Measurements from ENCODE around the gene CRYZL1. TPM values are rescaled to one million over a fixed set of nuclear protein-coding genes. Genes with fewer than 3 reads are reported as not detected.
"Not testable (repeated sequence)": the region's sequence is repeated elsewhere in the genome, so short reads cannot be mapped to it uniquely, and the experiment has no call there.

The CRYZL1 gene
- total RNA-seq, 4 donors from 2014 or later, result 12.8 to 34.2 (median 15.0) TPM

- DNase-seq (ENCODE audit: low spot score in 2 of 2), result no peak
- WGBS, 2 donors, result 92% methylated on average over 2 of the region's 2 CpGs
- intact Hi-C loops (cut with DNase I; ENCODE audit: low total_unique reads), result no loop called here
- no peak overlapping the region for H3K4me3 ChIP-seq (ENCODE audit: low read depth, poor library complexity, severe bottlenecking)
- no peak for TF ChIP-seq CTCF (IDR thresholded peaks at IDR 0.05)
- TF ChIP-seq POLR2A (IDR thresholded peaks at IDR 0.05), result no peak
Observed at GRCh38 chr21:33578214-33578613, 63.3 kb downstream of the CRYZL1 start.

GRCh38 chr21:33576741-33577141 is 64.8 kb downstream of the CRYZL1 start:
- H3K4me3 ChIP-seq (ENCODE audit: low read depth, poor library complexity, severe bottlenecking); DNase-seq (ENCODE audit: low spot score in 2 of 2); intact Hi-C loops (cut with DNase I; ENCODE audit: low total_unique reads): not testable (repeated sequence)
- WGBS, 2 donors, result 46 to 60% methylated on average over 2 of the region's 2 CpGs

- no peak overlapping the region for H3K4me3 ChIP-seq (ENCODE audit: low read depth, poor library complexity, severe bottlenecking)
- no peak for DNase-seq (ENCODE audit: low spot score in 2 of 2)
- intact Hi-C loops (cut with DNase I; ENCODE audit: low total_unique reads), result no loop called here
- no peak for TF ChIP-seq POLR2A (IDR thresholded peaks at IDR 0.05)
- no peak for TF ChIP-seq CTCF (IDR thresholded peaks at IDR 0.05)
- WGBS, 2 donors, result 56 to 60% methylated on average over 3 of the region's 3 CpGs
Observed at GRCh38 chr21:33572350-33572749, 69.2 kb downstream of the CRYZL1 start.

- no peak for TF ChIP-seq POLR2A (IDR thresholded peaks at IDR 0.05)
- no peak for TF ChIP-seq CTCF (IDR thresholded peaks at IDR 0.05)
- intact Hi-C loops (cut with DNase I; ENCODE audit: low total_unique reads), result no loop called here
- DNase-seq (ENCODE audit: low spot score in 2 of 2), result no peak
- no peak overlapping the region for H3K4me3 ChIP-seq (ENCODE audit: low read depth, poor library complexity, severe bottlenecking)
- 91 to 93% methylated on average over 5 of the region's 5 CpGs for WGBS, 2 donors
Observed at GRCh38 chr21:33569991-33570390, 71.5 kb downstream of the CRYZL1 start.

- H3K4me3 ChIP-seq (ENCODE audit: low read depth, poor library complexity, severe bottlenecking), result no peak overlapping the region
- no peak for DNase-seq (ENCODE audit: low spot score in 2 of 2)
- intact Hi-C loops (cut with DNase I; ENCODE audit: low total_unique reads), result no loop called here
- TF ChIP-seq CTCF (IDR thresholded peaks at IDR 0.05) (no peak), POLR2A (IDR thresholded peaks at IDR 0.05) (no peak)
- 74 to 77% methylated on average over 2 of the region's 2 CpGs for WGBS, 2 donors
Observed at GRCh38 chr21:33568448-33568847, 73.1 kb downstream of the CRYZL1 start.

GRCh38 chr21:33567914-33568313 is 73.6 kb downstream of the CRYZL1 start:
- WGBS, 2 donors, result 51 to 68% methylated on average over 6 of the region's 6 CpGs
- H3K4me3 ChIP-seq (ENCODE audit: low read depth, poor library complexity, severe bottlenecking), result no peak overlapping the region
- TF ChIP-seq POLR2A (IDR thresholded peaks at IDR 0.05), result no peak
- TF ChIP-seq CTCF (IDR thresholded peaks at IDR 0.05), result no peak
- intact Hi-C loops (cut with DNase I; ENCODE audit: low total_unique reads), result no loop called here
- DNase-seq (ENCODE audit: low spot score in 2 of 2), result no peak

Measured in lower leg skin (tissue), 4 donors.